Prostate gland (tissue), 2 donors: ENCODE data around the gene FABP1. TPM values are rescaled to one million over a fixed set of nuclear protein-coding genes. Genes with fewer than 3 reads are reported as not detected.

Experiments used
- DNase-seq: peaks from one replicate; pipeline ENCODE4 v3.0.0-alpha.2; 2019; ENCODE audit warnings: low spot score
- H3K27ac ChIP-seq, 2 donors: fragments of 200-600 bp; sonication (generic); 2 replicates each; pipeline ENCODE4 v1.5.1; 2017 to 2019
- H3K27me3 ChIP-seq: fragments of 200-600 bp; sonication (generic); replicated peaks from 2 replicates; pipeline ENCODE4 v1.5.1; 2019; ENCODE audit not compliant: insufficient read depth
- H3K36me3 ChIP-seq, 2 donors: fragments of 200-600 bp; sonication (generic); 1 replicate in 1 of 2; 2 replicates in 1 of 2; pipeline versions ENCODE4 v1.5.1 to v1.8.1; 2017 to 2019
- H3K4me1 ChIP-seq: fragments of 200-600 bp; sonication (generic); replicated peaks from 2 replicates; pipeline ENCODE4 v1.5.1; 2019
- H3K4me3 ChIP-seq, 2 donors: fragments of 200-600 bp; sonication (generic); 2 replicates each; pipeline ENCODE4 v1.5.1; 2017 to 2019
- H3K9me3 ChIP-seq: fragments of 200-600 bp; sonication (generic); 2 replicates; pipeline ENCODE4 v1.5.1; 2017
- POLR2A ChIP-seq: fragments of 450-650 bp; IDR thresholded peaks from one replicate; pipeline ENCODE4 v1.6.1; 2016; ENCODE audit warnings: antibody characterized with exemption, mild to moderate bottlenecking
- POLR2AphosphoS5 ChIP-seq: sonication (generic); formaldehyde crosslinking; IDR thresholded peaks from one replicate; pipeline ENCODE4 v1.6.1; 2017; ENCODE audit warnings: antibody characterized with exemption
- WGBS: methylation state at CpG from one replicate; pipeline ENCODE4 v1.1.5; 2018; 5-methylcytosine and 5-hydroxymethylcytosine counted together
- intact Hi-C: fragments of 100-400 bp; cut with DNase I; formaldehyde crosslinking; loops from one replicate; pipeline ENCODE4 v1.14.2; 2022
- total RNA-seq, 2 donors: library from RNA; depleted of rRNA; stranded (reverse); fragments of >200 nt; gene quantifications; one replicate each; pipeline ENCODE4 v1.1.0, GENCODE V29; 2016
- TF ChIP-seq, protein P1 (sequence below), 4 experiments: fragments of 200-600 bp in 2 of 4; fragments of 450-650 bp in 2 of 4; sonication (generic) in 2 of 4; IDR thresholded peaks; 1 replicate in 3 of 4; 2 replicates in 1 of 4; pipeline ENCODE4 v1.5.1; 2016 to 2019; ENCODE audit warnings: antibody characterized with exemption in 4 of 4, mild to moderate bottlenecking in 2 of 4, moderate library complexity in 2 of 4

Gene FABP1
- total RNA-seq, 2 donors from 2014 or later: not detected

DNA sequence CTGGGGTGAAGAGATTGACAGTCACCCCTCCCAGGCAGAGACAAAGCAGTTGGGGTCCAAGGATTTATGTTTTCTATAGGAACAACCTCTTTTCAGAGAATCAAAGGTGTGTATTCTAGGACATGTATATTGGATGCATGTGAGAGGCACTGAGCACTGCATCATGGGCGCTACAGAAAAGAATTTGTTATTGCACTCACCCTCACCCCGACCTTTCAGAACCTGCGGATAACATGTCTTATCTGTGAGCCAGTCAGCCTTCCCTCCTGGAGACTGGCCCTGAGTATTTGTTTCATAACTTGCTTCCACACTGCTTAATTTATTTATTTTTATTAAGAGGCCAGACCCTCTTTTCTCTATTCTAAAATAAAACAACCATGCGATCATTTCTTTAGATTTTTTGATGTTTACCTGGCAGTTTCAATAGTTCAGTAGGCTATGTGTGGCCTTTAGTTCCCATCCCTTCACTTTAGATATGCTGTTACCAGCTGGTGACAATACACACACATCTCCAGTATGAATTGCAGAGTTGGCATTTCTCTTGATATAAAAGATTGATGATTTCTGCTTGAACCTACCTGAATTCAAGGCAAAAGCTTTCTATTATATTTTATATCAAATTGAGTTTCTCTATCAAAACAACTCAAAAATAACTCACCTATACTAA, 29.8 kb downstream of the FABP1 start:
- Histone ChIP-seq H3K4me3 (no peak overlapping the region), H3K36me3 (no peaks in the 10 kb centered on the region), H3K4me1 (no peaks in the 10 kb centered on the region), H3K27ac (no peak overlapping the region), H3K9me3 (no peaks in the 10 kb centered on the region), H3K27me3 (no peaks in the 10 kb centered on the region)
- intact Hi-C loops: no loop called here
- TF ChIP-seq POLR2A: no peak
- TF ChIP-seq POLR2AphosphoS5: no peak
- TF ChIP-seq, protein P1, sequence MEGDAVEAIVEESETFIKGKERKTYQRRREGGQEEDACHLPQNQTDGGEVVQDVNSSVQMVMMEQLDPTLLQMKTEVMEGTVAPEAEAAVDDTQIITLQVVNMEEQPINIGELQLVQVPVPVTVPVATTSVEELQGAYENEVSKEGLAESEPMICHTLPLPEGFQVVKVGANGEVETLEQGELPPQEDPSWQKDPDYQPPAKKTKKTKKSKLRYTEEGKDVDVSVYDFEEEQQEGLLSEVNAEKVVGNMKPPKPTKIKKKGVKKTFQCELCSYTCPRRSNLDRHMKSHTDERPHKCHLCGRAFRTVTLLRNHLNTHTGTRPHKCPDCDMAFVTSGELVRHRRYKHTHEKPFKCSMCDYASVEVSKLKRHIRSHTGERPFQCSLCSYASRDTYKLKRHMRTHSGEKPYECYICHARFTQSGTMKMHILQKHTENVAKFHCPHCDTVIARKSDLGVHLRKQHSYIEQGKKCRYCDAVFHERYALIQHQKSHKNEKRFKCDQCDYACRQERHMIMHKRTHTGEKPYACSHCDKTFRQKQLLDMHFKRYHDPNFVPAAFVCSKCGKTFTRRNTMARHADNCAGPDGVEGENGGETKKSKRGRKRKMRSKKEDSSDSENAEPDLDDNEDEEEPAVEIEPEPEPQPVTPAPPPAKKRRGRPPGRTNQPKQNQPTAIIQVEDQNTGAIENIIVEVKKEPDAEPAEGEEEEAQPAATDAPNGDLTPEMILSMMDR (IDR thresholded peaks at IDR 0.05): no peak
- 76% methylated on average over 4 of the region's 4 CpGs for WGBS
- DNase-seq: no peak

DNA sequence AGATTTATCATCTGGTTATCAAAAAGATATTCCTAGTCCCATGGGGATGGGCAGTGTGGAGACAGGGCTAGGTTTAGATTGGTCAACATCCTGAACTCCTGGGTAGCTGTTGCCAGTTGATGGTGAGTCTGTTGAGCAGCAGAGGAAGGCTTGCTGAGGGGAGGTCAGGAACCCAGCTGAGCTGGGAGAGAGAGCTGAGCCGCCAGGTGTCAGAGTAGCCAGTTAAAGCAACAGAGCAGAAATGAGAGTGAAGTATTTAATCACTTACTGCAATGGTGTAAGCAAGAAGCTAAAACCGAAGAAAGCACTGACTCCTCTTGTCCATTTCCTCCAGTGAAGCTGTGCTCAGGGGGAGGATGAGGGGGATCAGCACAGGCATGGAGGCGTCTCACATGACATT, 30.7 kb downstream of the FABP1 start:
- Histone ChIP-seq H3K27ac (no peak overlapping the region), H3K4me1 (no peaks in the 10 kb centered on the region), H3K36me3 (no peaks in the 10 kb centered on the region), H3K4me3 (no peak overlapping the region), H3K9me3 (no peaks in the 10 kb centered on the region), H3K27me3 (no peaks in the 10 kb centered on the region)
- TF ChIP-seq POLR2AphosphoS5: no peak
- TF ChIP-seq, protein P1 (IDR thresholded peaks at IDR 0.05): no peak
- TF ChIP-seq POLR2A: no peak
- 72% methylated on average over 3 of the region's 3 CpGs for WGBS
- intact Hi-C loops: no loop called here
- DNase-seq: no peak

DNA sequence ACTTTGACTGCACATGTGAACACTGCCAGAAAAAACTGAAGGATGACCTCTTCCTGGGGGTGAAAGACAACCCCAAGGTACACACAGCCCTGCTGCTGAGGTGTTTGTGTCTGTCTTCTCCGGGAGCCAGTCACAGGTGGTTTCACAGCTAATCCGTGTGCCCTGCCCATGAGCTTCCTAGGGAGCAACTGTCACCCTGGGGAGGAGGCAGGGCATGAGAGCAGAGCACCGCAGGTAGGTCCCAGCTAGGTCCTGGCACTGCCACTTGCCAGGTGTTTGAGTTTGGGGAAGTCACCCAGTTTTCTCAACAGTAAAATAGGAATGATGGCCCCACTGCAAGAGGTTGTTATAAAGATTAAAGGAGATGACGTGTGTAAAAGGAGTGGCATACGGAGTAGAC, 31.2 kb downstream of the FABP1 start:
- Histone ChIP-seq H3K27ac (no peak overlapping the region), H3K27me3 (no peaks in the 10 kb centered on the region), H3K36me3 (no peaks in the 10 kb centered on the region), H3K4me3 (no peak overlapping the region), H3K4me1 (no peaks in the 10 kb centered on the region), H3K9me3 (no peaks in the 10 kb centered on the region)
- 66% methylated on average over 5 of the region's 5 CpGs for WGBS
- no peak for DNase-seq
- TF ChIP-seq POLR2AphosphoS5 (no peak), POLR2A (no peak)
- TF ChIP-seq, protein P1 (IDR thresholded peaks at IDR 0.05): no peak
- intact Hi-C loops: no loop called here

DNA sequence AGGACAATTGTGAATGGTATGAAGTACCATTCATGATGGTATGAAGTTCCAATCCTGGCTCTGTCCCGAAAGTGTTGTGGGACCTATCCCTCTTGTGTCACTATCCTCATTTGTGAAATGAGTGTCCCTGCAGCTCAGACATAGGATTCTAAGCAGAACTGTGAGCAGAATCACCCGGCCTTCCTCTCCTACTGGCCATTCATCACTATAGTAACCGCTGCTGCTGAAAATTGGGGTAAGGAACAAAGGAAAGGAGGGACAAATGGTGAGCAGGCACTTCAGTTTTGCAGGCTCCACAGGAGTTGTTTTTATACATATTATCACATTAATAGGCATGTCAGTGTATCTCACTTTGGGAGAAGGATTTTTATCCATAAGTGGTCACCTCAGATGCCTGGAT, 32.8 kb downstream of the FABP1 start:
- no peaks in the 10 kb centered on the region for H3K36me3 ChIP-seq

DNA sequence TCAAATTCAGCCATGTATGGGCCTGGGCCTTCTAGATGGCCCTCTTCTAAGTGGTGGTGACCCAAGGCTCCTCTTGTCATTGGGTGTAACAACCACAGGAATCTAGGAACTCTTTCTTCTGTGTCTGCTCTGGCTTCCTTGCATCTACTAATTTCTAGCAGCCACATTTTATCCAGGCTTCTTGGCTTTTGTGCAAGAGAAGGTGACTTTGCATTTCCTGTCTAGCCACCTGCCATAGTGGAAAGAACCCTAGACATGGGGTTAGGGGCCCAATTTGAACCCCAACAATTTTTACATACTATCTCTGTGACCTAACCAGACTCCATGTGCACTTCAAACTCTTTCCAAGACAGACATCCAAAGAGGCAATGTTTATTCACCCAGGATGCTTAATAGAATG, 35.1 kb downstream of the FABP1 start:
- Histone ChIP-seq H3K27ac (no peak overlapping the region), H3K4me3 (no peak overlapping the region), H3K36me3 (no peaks in the 10 kb centered on the region), H3K4me1 (no peaks in the 10 kb centered on the region), H3K27me3 (no peaks in the 10 kb centered on the region), H3K9me3 (no peaks in the 10 kb centered on the region)
- no peak for DNase-seq
- TF ChIP-seq, protein P1 (IDR thresholded peaks at IDR 0.05): no peak
- TF ChIP-seq POLR2A: no peak
- no peak for TF ChIP-seq POLR2AphosphoS5
- intact Hi-C loops: no loop called here

More for the DNA sequence above, 32.8 kb downstream of the FABP1 start:
- no peaks in the 10 kb centered on the region for H3K4me1 ChIP-seq
- H3K27ac ChIP-seq: no peak overlapping the region
- no peak for DNase-seq
- WGBS: 81% methylated on average over 3 of the region's 3 CpGs
- no peaks in the 10 kb centered on the region for H3K9me3 ChIP-seq
- intact Hi-C loops: no loop called here
- TF ChIP-seq POLR2AphosphoS5 (no peak), POLR2A (no peak)
- TF ChIP-seq, protein P1 (IDR thresholded peaks at IDR 0.05): no peak
- H3K4me3 ChIP-seq: no peak overlapping the region
- H3K27me3 ChIP-seq: no peaks in the 10 kb centered on the region
